ENCODE measurements around the gene COL11A2. TPM values are rescaled to one million over a fixed set of nuclear protein-coding genes. Genes with fewer than 3 reads are reported as not detected.
A peak's percentile ranks its signal among the peaks of the same experiment; 100 is the strongest.

The COL11A2 gene
- total RNA-seq, 1 experiment from 2014 or later, result 2.3 TPM

GRCh38 chr6:33166363-33166762, 25.9 kb downstream of the COL11A2 start:
- no CpG with 5 or more reads among the region's 6 CpGs for WGBS (ENCODE audit: extremely low coverage, insufficient read length, low lambda C conversion rate)
- Mint-ChIP-seq H3K27me3 (ENCODE audit: low read depth) (peaks cover 29% of the 10 kb centered on the region), H3K4me3 (no peak overlapping the region)

More at GRCh38 chr6:33166363-33166762, 25.9 kb downstream of the COL11A2 start:
- H3K4me1 ChIP-seq (ENCODE audit: insufficient read depth, low read length), result no peaks in the 10 kb centered on the region
- H3K27ac ChIP-seq (ENCODE audit: insufficient read length, low read depth, low read length), result no peak overlapping the region
- H3K4ac ChIP-seq (ENCODE audit: low read depth, low read length), result no peak overlapping the region
- H2BK120ac ChIP-seq (ENCODE audit: low read depth, low read length, poor library complexity, severe bottlenecking), result no peak overlapping the region
- H3K56ac ChIP-seq (ENCODE audit: insufficient read length, low read depth, low read length), result no peak overlapping the region
- H2BK5ac ChIP-seq (ENCODE audit: insufficient read length, low read length), result no peak overlapping the region
- no peak overlapping the region for H3K9ac ChIP-seq (ENCODE audit: extremely low read depth, insufficient read length, low read length)
- no peak overlapping the region for H2AK5ac ChIP-seq (ENCODE audit: insufficient read length, low read length)
- H4K91ac ChIP-seq (ENCODE audit: insufficient read length, low read depth, low read length), result no peak overlapping the region
- peaks cover 2% of the 10 kb centered on the region; the same call in 1 of the 2 replicates for H3K27me3 ChIP-seq (ENCODE audit: insufficient read depth, low read length)
- Mint-ChIP-seq H3K9me3 (no peaks in the 10 kb centered on the region), H3K4me1 (peaks cover 17 to 20% of the 10 kb centered on the region in 2 experiments), H3K36me3 (ENCODE audit: insufficient read depth in 1 of 3, low read depth in 3 of 3) (no peaks in the 10 kb centered on the region), H3K27ac (peak overlapping the region in 2 of 3 experiments; percentile 17 to 44; a peak in 2 of 7 replicates)
- H2BK12ac ChIP-seq (ENCODE audit: insufficient read length, low read depth, low read length), result no peak overlapping the region
- peaks cover 3% of the 10 kb centered on the region for H4K20me1 ChIP-seq (ENCODE audit: control insufficient read depth, insufficient read depth, insufficient read length)
- no peaks in the 10 kb centered on the region for H3K79me2 ChIP-seq (ENCODE audit: insufficient read depth, low read length)
- H3K79me1 ChIP-seq (ENCODE audit: insufficient read depth, low read depth, low read length, poor library complexity, severe bottlenecking), result no peaks in the 10 kb centered on the region
- H3K23ac ChIP-seq (ENCODE audit: insufficient read length, low read depth, low read length), result no peak overlapping the region
- no peak overlapping the region for H4K8ac ChIP-seq (replicated peaks; ENCODE audit: insufficient read length, low read depth, low read length)
- no peak overlapping the region for H2BK15ac ChIP-seq (ENCODE audit: low read depth, low read length)
- no peaks in the 10 kb centered on the region for H3K9me3 ChIP-seq (ENCODE audit: control insufficient read depth, low read depth, low read length)
- H2BK20ac ChIP-seq (ENCODE audit: low read depth, low read length, poor library complexity, severe bottlenecking), result no peak overlapping the region
- no peak overlapping the region for H2AFZ ChIP-seq (ENCODE audit: low read length)
- H3T11ph ChIP-seq (ENCODE audit: low read length), result no peak overlapping the region
- no peak overlapping the region; the same call in 1 of the 2 replicates for H3K14ac ChIP-seq (ENCODE audit: insufficient read depth, low read length)
- no peak overlapping the region for H4K5ac ChIP-seq (ENCODE audit: insufficient read length, low read depth, low read length)
- no peak for DNase-seq
- H3K18ac ChIP-seq (ENCODE audit: insufficient read length, low read depth, low read length), result no peak overlapping the region
- no peak overlapping the region for H3K4me2 ChIP-seq (ENCODE audit: insufficient read depth, insufficient read length, low read length)
- H3K23me2 ChIP-seq (ENCODE audit: insufficient read length, low read depth, low read length, poor library complexity, severe bottlenecking), result peaks cover 5% of the 10 kb centered on the region
- TF ChIP-seq CTCF (conservative IDR thresholded peaks at IDR 0.05), result no peak
